K562 (cell line): ENCODE results near the gene SLC13A1. TPM values are rescaled to one million over a fixed set of nuclear protein-coding genes. Genes with fewer than 3 reads are reported as not detected.

Experiments used
- ATAC-seq: fragments of 200-7000 bp; cut with Tn5 transposase; 3 replicates; pipeline ENCODE4 v1.9.1; 2020; ENCODE audit warnings: moderate library complexity
- BruUV-seq: library from RNA; stranded (reverse); fragments of 400-500 nt; replicated peaks from 2 replicates; lab custom pipeline; 2021; lab: Mats Ljungman, UMichigan
- CTCF ChIA-PET: fragments of 300-600 bp; formaldehyde crosslinking; extraction: SDS; loops from one replicate; lab custom pipeline; 2021; ENCODE audit warnings: low intra/inter-chr PET ratio; lab: Yijun Ruan, JAX
- POLR2A ChIA-PET: fragments of 300-600, 350-650 bp; sonication (Branson Sonifier 250); formaldehyde crosslinking; extraction: SDS; loops from one replicate; lab custom pipeline; 2021; ENCODE audit warnings: antibody characterized with exemption, inconsistent platforms; lab: Yijun Ruan, JAX
- DNase-seq, 4 experiments: peaks; one replicate each; pipeline versions ENCODE4 v3.0.0 to v3.0.0-alpha.2; 2011 to 2018; ENCODE audit warnings: low spot score in 3 of 4, mixed read lengths in 3 of 4; ENCODE audit errors: extremely low read depth in 1 of 4
- FAIRE-seq: peaks from 2 replicates; lab custom pipeline; 2011; peaks lifted over from hg19 to GRCh38; lab: Jason Lieb, UNC
- H2AFZ ChIP-seq: 2 replicates; pipeline ENCODE4 v1.6.0; 2011; ENCODE audit warnings: low read depth, low read length, control low read depth, inconsistent platforms
- H3K27ac ChIP-seq: fragments of 200-600 bp; 3 replicates; pipeline ENCODE4 v1.8.0; 2011; ENCODE audit warnings: low read depth, mild to moderate bottlenecking, control low read depth, inconsistent platforms, low read length, moderate library complexity, mixed read lengths; ENCODE audit errors: extremely low read depth
- H3K27me3 ChIP-seq, 2 experiments: fragments of 300-600 bp in 1 of 2; 2 replicates in 1 of 2; 3 replicates in 1 of 2; pipeline versions ENCODE4 v1.6.0 to v1.8.0; 2011; ENCODE audit warnings: inconsistent platforms in 2 of 2, low read length in 2 of 2, mild to moderate bottlenecking in 1 of 2, mixed read lengths in 1 of 2, moderate library complexity in 1 of 2; ENCODE audit not compliant: control insufficient read depth in 2 of 2, insufficient read depth in 2 of 2
- H3K36me3 ChIP-seq: fragments of 300-600 bp; 3 replicates; pipeline ENCODE4 v1.8.0; 2011; ENCODE audit warnings: mild to moderate bottlenecking, low read length, inconsistent platforms; ENCODE audit not compliant: control insufficient read depth, insufficient read depth
- H3K4me1 ChIP-seq, 2 experiments: fragments of 200-600 bp in 1 of 2; replicated peaks in 1 of 2; 2 replicates in 1 of 2; 3 replicates in 1 of 2; pipeline versions ENCODE4 v1.5.1 to v1.8.0; 2011; ENCODE audit warnings: inconsistent platforms in 2 of 2, low read length in 2 of 2, mild to moderate bottlenecking in 1 of 2, mixed read lengths in 1 of 2, moderate library complexity in 1 of 2; ENCODE audit not compliant: control insufficient read depth in 2 of 2, insufficient read depth in 2 of 2
- H3K4me2 ChIP-seq: 2 replicates; pipeline ENCODE4 v1.6.1; 2011; ENCODE audit warnings: low read length, control low read depth, inconsistent platforms, mixed read lengths; ENCODE audit not compliant: insufficient read depth
- H3K4me3 ChIP-seq: fragments of 200-600 bp; sonication (generic), shearing (Covaris generic); 2 replicates; pipeline ENCODE4 v1.5.1; 2016; ENCODE audit warnings: control low read depth, inconsistent platforms
- H3K79me2 ChIP-seq: fragments of 200-600 bp; 3 replicates; pipeline ENCODE4 v1.8.0; 2011; ENCODE audit warnings: low read length, inconsistent platforms; ENCODE audit not compliant: control insufficient read depth, insufficient read depth
- H3K9ac ChIP-seq, 2 experiments: 2 replicates each; pipeline versions ENCODE4 v1.6.0 to v1.6.1; 2011; ENCODE audit warnings: low read depth in 2 of 2, low read length in 2 of 2, control low read depth in 1 of 2, inconsistent platforms in 1 of 2, mild to moderate bottlenecking in 1 of 2, mixed read lengths in 1 of 2; ENCODE audit not compliant: insufficient read depth in 1 of 2
- H3K9me1 ChIP-seq: one replicate; pipeline ENCODE4 v1.6.0; 2011; ENCODE audit warnings: inconsistent platforms, mild to moderate bottlenecking, low read length, moderate library complexity; ENCODE audit not compliant: control insufficient read depth, insufficient read depth
- H3K9me3 ChIP-seq: replicated peaks from 2 replicates; pipeline ENCODE4 v1.5.1; 2011; ENCODE audit warnings: low read depth, low read length, inconsistent platforms; ENCODE audit not compliant: control insufficient read depth, insufficient read depth
- H4K20me1 ChIP-seq: replicated peaks from 2 replicates; pipeline ENCODE4 v1.6.1; 2011; ENCODE audit warnings: low read length, inconsistent platforms, mixed read lengths; ENCODE audit not compliant: control insufficient read depth, insufficient read depth
- AFF1 ChIP-seq, 2 experiments: fragments of 450-650 bp; IDR thresholded peaks; 2 replicates each; pipeline ENCODE4 v1.6.1; 2018; ENCODE audit warnings: mild to moderate bottlenecking in 2 of 2, low read depth in 1 of 2; ENCODE audit not compliant: partially characterized antibody in 2 of 2
- ELK1 ChIP-seq: sonication (generic); formaldehyde crosslinking; IDR thresholded peaks from 2 replicates; pipeline ENCODE4 v1.8.1; 2022; ENCODE audit warnings: missing genetic modification reagents
- HNRNPH1 ChIP-seq: fragments of 200-400 bp; formaldehyde crosslinking; optimal IDR thresholded peaks from 2 replicates; pipeline ENCODE3; 2017; ENCODE audit warnings: low read depth, mild to moderate bottlenecking, low read length, moderate library complexity
- HNRNPL ChIP-seq: fragments of 200-400 bp; formaldehyde crosslinking; IDR thresholded peaks from 2 replicates; pipeline ENCODE4 v1.6.1; 2017; ENCODE audit warnings: low read depth, mild to moderate bottlenecking, low read length
- IRF2 ChIP-seq: sonication (generic); formaldehyde crosslinking; IDR thresholded peaks from 2 replicates; pipeline ENCODE4 v1.8.1; 2022; ENCODE audit warnings: mild to moderate bottlenecking, missing genetic modification reagents
- TAF15 ChIP-seq: fragments of 200-400 bp; formaldehyde crosslinking; IDR thresholded peaks from 2 replicates; pipeline ENCODE4 v1.6.1; 2017; ENCODE audit warnings: mild to moderate bottlenecking, low read depth, low read length, moderate library complexity
- THRAP3 ChIP-seq: fragments of 450-650 bp; IDR thresholded peaks from 2 replicates; pipeline ENCODE4 v1.6.1; 2016; ENCODE audit warnings: mild to moderate bottlenecking, inconsistent platforms, borderline replicate concordance
- YY1 ChIP-seq, 3 experiments: IDR thresholded peaks; 2 replicates each; pipeline ENCODE4 v1.6.1; 2011; ENCODE audit warnings: low read length in 2 of 3, mild to moderate bottlenecking in 2 of 3, moderate library complexity in 2 of 3, borderline replicate concordance in 1 of 3, control low read depth in 1 of 3, low read depth in 1 of 3; ENCODE audit not compliant: insufficient read depth in 3 of 3, insufficient replicate concordance in 2 of 3, control insufficient read depth in 1 of 3, insufficient read length in 1 of 3; ENCODE audit errors: extremely low read depth in 1 of 3
- ZNF280B ChIP-seq: fragments of 250-450 bp; sonication (Bioruptor Pico); IDR thresholded peaks from 2 replicates; pipeline ENCODE4 v1.5.1; 2021; ENCODE audit warnings: mild to moderate bottlenecking
- WGBS: fragments of 100-300 bp; shearing (Covaris generic); methylation state at CpG from one replicate; pipeline ENCODE4 v1.1.6; 2016; ENCODE audit warnings: low coverage, mixed read lengths; ENCODE audit not compliant: insufficient coverage; ENCODE audit errors: missing lambda C conversion rate; 5-methylcytosine and 5-hydroxymethylcytosine counted together
- in situ Hi-C: fragments of 300-500 bp; cut with MboI; formaldehyde crosslinking; loops from 4 replicates; pipeline ENCODE4 v1.15.0; 2018; ENCODE audit warnings: inconsistent platforms, mixed read lengths
- intact Hi-C: fragments of 100-400 bp; cut with micrococcal nuclease; formaldehyde crosslinking; loops from 2 replicates; pipeline ENCODE4 v1.14.2; 2022
- polyA plus RNA-seq, 8 experiments: library from polyadenylated mRNA; depleted of rRNA in 4 of 8; stranded (reverse) in 5 of 8; unstranded in 3 of 8; fragments of >200 nt; fragmentation: Nextera tagmentation in 2 of 8; fragmentation: Illumina TruSeq in 1 of 8; extraction: Ambion mirVana in 2 of 8; extraction: Trizol in 1 of 8; gene quantifications; 2 replicates each; pipeline versions ENCODE4 v1.2.1 to v1.2.3, GENCODE V29; 2011 to 2014; ENCODE audit warnings: inconsistent platforms in 1 of 8, missing spikeins in 1 of 8
- total RNA-seq, 7 experiments: library from RNA; depleted of rRNA in 6 of 7; stranded (reverse); fragments of >200 nt in 6 of 7; fragmentation: Illumina TruSeq in 2 of 7; extraction: Trizol in 2 of 7; gene quantifications; 2 replicates each; pipeline versions ENCODE4 v1.2.1 to v1.2.3, GENCODE V29; 2011 to 2021; ENCODE audit warnings: low replicate concordance in 1 of 7
- TF ChIP-seq, protein P1 (sequence below): sonication (generic); formaldehyde crosslinking; IDR thresholded peaks from 2 replicates; pipeline ENCODE4 v1.8.1; 2023; ENCODE audit warnings: mild to moderate bottlenecking, missing genetic modification reagents

Gene SLC13A1
- total and polyA plus RNA-seq, 9 of the 15 experiments (the other 6 are each of a cell fraction or from before 2014, with no cell fraction given) = 0.04 TPM; not detected in 8

DNA sequence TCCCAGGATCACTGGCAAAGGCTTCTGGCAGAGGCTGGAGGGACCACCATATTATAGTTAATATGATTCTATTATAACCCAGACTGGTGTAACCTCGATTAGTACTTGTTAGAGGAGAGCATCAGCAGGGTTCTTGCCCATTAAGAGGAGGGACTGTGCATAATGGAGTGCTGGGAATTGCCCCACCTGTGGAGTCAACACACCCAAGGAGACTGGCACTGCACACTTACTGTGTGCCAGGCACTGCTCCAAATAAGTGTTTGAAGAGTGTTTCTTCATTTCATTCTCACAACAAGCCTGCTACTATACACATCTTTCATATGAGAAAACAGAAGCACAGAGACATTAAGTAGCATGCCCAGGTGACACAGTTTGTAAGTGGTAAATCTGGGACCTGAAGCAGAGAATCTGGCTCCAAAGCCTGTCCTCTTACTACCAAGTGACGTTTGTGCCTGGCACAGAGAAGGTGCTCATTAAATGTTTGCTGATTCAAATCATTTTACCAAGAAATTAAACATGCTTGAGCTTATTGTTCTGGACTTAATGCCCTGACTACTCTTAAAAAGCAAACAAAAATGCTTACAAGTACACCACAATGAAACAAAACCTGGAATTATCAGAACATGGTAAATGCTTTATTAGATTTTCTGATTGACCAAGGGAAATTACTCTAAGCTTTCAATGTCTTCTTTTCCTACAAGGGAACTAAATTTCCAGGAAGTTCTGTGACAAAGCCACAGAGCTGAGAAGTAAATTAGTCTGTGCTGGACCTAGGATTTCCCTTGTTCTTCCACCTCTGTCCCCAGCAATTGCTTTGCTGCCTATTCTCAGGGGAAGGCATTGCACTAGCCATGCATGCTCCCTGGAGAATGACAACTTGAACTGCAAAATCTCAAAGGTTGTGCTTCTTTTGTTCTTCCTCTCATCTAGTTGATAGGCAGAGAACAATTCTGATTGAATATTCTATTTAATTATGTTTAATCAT is 809 bp downstream of the SLC13A1 start:
- Histone ChIP-seq H3K36me3 (no peaks in the 10 kb centered on the region), H2AFZ (no peak overlapping the region), H3K4me3 (no peak overlapping the region), H3K4me2 (no peak overlapping the region), H3K27me3 (no peaks in the 10 kb centered on the region), H4K20me1 (no peaks in the 10 kb centered on the region), H3K9ac (no peak overlapping the region), H3K79me2 (no peaks in the 10 kb centered on the region), H3K4me1 (no peaks in the 10 kb centered on the region), H3K27ac (no peak overlapping the region), H3K9me3 (no peaks in the 10 kb centered on the region), H3K9me1 (no peaks in the 10 kb centered on the region)
- DNase-seq = no peak
- CTCF ChIA-PET = no interaction called here
- no TSS peak for BruUV-seq
- 0% methylated on average over 2 of the region's 2 CpGs for WGBS
- no peak for ATAC-seq
- POLR2A ChIA-PET = no interaction called here
- no peak for FAIRE-seq
- intact Hi-C loops = no loop called here
- in situ Hi-C loops = no loop called here
- TF ChIP-seq THRAP3 (no peak), TAF15 (no peak), HNRNPH1 (no peak), HNRNPL (no peak), ZNF280B (CRISPR knock-in tag) (no peak), ELK1 (no peak), YY1 (IDR thresholded peaks at IDR 0.05; ENCODE audit: borderline replicate concordance in 1 of 3, control insufficient read depth in 1 of 3, extremely low read depth in 1 of 3, insufficient read depth in 3 of 3, insufficient read length in 1 of 3, insufficient replicate concordance in 2 of 3, low read depth in 1 of 3, low read length in 2 of 3) (no peak), IRF2 (CRISPR knock-in tag) (no peak), AFF1 (IDR thresholded peaks at IDR 0.05; ENCODE audit: low read depth in 1 of 2, partially characterized antibody in 2 of 2) (no peak)
- TF ChIP-seq, protein P1, sequence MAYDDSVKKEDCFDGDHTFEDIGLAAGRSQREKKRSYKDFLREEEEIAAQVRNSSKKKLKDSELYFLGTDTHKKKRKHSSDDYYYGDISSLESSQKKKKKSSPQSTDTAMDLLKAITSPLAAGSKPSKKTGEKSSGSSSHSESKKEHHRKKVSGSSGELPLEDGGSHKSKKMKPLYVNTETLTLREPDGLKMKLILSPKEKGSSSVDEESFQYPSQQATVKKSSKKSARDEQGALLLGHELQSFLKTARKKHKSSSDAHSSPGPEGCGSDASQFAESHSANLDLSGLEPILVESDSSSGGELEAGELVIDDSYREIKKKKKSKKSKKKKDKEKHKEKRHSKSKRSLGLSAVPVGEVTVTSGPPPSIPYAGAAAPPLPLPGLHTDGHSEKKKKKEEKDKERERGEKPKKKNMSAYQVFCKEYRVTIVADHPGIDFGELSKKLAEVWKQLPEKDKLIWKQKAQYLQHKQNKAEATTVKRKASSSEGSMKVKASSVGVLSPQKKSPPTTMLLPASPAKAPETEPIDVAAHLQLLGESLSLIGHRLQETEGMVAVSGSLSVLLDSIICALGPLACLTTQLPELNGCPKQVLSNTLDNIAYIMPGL (CRISPR knock-in tag) = no peak
